Measurements from ENCODE around the gene RAPGEF1.

DNA sequence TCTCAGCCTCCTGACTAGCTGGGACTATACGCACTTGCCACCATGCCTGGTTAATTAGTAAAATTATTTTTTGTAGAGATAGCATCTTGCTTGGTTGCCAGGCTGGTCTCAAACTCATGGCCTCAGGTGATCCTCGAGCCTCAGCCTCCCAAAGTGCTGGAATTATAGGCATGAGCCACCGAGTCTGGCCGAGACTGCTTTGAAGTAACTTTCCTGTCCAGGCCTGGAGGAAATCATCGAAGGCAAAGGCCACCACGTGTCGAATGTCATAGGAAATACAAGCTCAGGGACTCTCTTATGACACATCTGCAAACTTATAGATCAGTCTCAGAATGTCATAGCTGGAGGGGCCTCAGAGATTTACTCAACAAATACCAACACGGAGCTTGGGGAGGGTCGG is 25.1 kb downstream of the RAPGEF1 start:
- TF ChIP-seq, protein P1, sequence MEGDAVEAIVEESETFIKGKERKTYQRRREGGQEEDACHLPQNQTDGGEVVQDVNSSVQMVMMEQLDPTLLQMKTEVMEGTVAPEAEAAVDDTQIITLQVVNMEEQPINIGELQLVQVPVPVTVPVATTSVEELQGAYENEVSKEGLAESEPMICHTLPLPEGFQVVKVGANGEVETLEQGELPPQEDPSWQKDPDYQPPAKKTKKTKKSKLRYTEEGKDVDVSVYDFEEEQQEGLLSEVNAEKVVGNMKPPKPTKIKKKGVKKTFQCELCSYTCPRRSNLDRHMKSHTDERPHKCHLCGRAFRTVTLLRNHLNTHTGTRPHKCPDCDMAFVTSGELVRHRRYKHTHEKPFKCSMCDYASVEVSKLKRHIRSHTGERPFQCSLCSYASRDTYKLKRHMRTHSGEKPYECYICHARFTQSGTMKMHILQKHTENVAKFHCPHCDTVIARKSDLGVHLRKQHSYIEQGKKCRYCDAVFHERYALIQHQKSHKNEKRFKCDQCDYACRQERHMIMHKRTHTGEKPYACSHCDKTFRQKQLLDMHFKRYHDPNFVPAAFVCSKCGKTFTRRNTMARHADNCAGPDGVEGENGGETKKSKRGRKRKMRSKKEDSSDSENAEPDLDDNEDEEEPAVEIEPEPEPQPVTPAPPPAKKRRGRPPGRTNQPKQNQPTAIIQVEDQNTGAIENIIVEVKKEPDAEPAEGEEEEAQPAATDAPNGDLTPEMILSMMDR (conservative IDR thresholded peaks at IDR 0.05; ENCODE audit: low read length): no peak
- TF ChIP-seq EZH2phosphoT487 (IDR thresholded peaks at IDR 0.05; ENCODE audit: borderline replicate concordance, low read depth, low read length): no peak
